ENCODE results near the gene CLCN1. TPM values are rescaled to one million over a fixed set of nuclear protein-coding genes. Genes with fewer than 3 reads are reported as not detected.

CLCN1 gene
- polyA plus RNA-seq, 2 of the 4 experiments (the other 2 are of a cell fraction), result 0.08 TPM; not detected in 1

DNA sequence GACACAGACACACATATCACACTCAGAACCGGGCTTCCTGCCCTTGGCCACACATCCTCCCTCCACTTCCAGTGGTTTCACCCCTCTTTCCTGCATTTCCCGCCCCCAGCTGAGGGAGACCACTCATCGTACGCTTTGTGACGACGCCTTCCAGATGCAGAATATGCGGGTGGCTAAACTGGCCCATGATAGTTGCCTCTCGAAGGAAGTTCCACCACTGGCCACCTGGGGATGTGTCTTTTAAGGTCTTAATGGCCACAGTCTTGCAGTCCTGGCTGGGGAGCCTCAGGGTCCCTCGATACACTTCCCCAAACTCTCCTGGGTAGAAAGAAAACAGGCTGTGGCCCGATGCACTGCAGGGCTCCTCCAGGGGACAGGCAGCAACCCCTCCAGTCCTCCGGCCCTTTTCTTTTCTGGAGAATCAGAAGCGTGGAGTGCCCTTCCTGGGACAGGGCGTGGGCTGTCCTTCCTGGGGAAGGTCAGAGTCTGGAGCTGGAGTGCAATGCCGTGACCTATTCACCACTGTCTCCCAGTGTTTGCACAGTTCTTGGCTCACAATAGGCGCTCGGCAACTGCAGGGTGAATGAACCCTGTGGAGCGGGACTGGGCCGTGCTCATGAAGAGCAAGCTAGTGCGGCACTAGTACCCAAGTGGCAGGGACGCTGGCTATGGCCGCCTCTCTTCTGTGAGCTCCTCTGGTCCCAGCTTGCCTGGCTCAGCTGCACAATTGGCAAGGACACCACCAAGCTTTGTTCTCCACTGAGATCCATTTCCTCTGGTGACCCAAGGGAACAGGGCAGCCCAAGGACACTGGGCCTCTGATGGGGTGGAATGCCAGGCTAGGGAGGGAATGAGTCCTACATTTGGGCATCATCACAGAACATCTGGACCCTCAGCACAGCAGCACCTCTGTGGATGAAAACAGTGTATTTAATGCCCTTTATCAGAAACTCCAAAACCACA, 79.6 kb downstream of the CLCN1 start:
- peaks cover 13% of the 10 kb centered on the region; the same call in 1 of the 3 replicates for H3K4me1 ChIP-seq
- no peak for TF ChIP-seq NFE2L2 (conservative IDR thresholded peaks at IDR 0.05; ENCODE audit: low read length)
- TF ChIP-seq, protein P1, sequence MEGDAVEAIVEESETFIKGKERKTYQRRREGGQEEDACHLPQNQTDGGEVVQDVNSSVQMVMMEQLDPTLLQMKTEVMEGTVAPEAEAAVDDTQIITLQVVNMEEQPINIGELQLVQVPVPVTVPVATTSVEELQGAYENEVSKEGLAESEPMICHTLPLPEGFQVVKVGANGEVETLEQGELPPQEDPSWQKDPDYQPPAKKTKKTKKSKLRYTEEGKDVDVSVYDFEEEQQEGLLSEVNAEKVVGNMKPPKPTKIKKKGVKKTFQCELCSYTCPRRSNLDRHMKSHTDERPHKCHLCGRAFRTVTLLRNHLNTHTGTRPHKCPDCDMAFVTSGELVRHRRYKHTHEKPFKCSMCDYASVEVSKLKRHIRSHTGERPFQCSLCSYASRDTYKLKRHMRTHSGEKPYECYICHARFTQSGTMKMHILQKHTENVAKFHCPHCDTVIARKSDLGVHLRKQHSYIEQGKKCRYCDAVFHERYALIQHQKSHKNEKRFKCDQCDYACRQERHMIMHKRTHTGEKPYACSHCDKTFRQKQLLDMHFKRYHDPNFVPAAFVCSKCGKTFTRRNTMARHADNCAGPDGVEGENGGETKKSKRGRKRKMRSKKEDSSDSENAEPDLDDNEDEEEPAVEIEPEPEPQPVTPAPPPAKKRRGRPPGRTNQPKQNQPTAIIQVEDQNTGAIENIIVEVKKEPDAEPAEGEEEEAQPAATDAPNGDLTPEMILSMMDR (IDR thresholded peaks at IDR 0.05), result peak; percentile 7; the same call in 1 of the 3 replicates
- ChIA-PET CTCF (interaction anchor here (0.7 to 2.8 kb wide), 5 partner anchors 11 to 155 kb away, joined by 3 to 20 read pairs (median 5); no protein-coding TSS in a partner anchor), POLR2A (interaction anchor here (0.8 kb wide), 1 partner anchor 15 kb away, joined by 3 read pairs; no protein-coding TSS in a partner anchor)
- WGBS (ENCODE audit: missing lambda C conversion rate), result 78% methylated on average over 21 of the region's 21 CpGs
- H3K9me3 ChIP-seq, result no peaks in the 10 kb centered on the region
- ATAC-seq (peak; percentile 20 to 60; a peak in 4 of 6 replicates), DNase-seq (ENCODE audit: low read depth in 1 of 2, low spot score in 1 of 2) (no peak), FAIRE-seq (no peak)
- H3K27ac ChIP-seq, result no peak overlapping the region
- H3K4me2 ChIP-seq, result no peak overlapping the region
- H3K4me3 ChIP-seq, result no peak overlapping the region

DNA sequence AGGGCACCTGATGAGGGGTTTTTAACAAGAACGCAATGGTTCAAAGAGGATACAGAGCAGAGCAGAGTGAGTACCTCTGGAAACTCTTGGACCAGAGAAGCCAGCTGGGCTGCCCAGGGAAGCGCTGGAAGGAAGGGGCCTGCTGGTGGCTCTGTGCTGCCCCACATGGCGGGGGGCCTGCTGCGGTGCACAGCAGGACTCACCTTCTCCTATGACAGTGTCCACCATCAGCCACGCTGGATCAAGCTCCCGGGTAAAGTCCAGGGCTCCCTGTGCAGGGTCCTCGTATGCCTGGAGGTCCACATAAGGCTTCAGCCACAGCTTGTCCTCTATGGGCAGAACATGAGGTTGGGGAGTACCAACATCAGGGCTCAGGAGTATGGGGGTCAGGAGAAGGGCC, 80.3 kb downstream of the CLCN1 start:
- TF ChIP-seq SMC3 (IDR thresholded peaks at IDR 0.05), result no peak
- TF ChIP-seq, protein P2, sequence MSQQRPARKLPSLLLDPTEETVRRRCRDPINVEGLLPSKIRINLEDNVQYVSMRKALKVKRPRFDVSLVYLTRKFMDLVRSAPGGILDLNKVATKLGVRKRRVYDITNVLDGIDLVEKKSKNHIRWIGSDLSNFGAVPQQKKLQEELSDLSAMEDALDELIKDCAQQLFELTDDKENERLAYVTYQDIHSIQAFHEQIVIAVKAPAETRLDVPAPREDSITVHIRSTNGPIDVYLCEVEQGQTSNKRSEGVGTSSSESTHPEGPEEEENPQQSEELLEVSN (IDR thresholded peaks at IDR 0.05; ENCODE audit: borderline replicate concordance, low read depth), result no peak
- TF ChIP-seq JUNB (IDR thresholded peaks at IDR 0.05), result no peak
- no peak for TF ChIP-seq CBX2 (IDR thresholded peaks at IDR 0.05; ENCODE audit: borderline replicate concordance, low read depth)
- TF ChIP-seq POLR2AphosphoS2 (conservative IDR thresholded peaks at IDR 0.05; ENCODE audit: low read length), result no peak
- POLR2A ChIA-PET, result interaction anchor here (0.8 kb wide), 1 partner anchor 16 kb away, joined by 3 read pairs; no protein-coding TSS in a partner anchor

DNA sequence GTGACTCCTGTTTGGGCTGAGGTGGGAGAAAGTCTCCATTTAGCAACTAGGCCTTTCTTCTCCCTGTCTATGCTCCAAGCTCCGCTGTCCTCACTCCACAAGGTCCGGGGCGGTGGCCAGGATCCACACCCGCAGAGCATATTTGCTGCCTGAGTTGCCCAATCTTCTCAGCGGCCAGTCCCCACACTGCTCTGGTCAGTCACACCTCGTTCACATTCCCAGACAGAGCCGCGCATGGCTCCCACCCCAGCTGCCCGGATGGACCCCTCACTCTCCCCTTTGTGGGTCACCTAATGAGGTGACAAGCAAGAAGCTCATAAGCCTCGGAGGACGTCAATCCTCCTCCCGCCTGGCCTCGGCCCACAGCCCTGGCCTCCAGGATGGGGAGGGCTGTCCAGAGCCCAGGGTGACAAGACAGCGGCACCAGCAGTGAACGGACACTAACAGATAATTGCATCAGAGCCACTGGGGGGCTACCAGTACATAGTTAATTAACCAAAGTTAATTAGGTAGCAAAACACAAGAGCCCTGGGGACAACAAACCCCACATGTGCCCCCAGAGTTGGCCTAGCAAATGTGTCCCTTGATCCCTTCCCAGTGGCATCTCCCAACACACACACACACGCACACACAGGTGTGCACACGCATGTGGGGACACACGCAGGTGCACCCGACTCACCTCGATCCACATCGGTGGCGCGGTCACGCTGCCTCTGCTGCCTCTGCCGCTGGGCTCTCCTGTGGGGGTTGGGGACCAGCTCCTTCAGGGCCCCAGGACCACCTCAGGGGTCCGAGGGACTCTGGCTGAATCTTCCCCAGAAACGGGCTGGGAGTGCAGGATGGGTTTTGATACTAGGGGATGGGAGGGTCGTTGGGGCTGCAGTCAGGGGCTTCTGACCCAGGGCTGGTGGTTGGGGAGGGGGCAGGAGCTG, 81.0 kb downstream of the CLCN1 start:
- TF ChIP-seq CHD2 (IDR thresholded peaks at IDR 0.05; ENCODE audit: low read length, partially characterized antibody) (no peak), FOSB (CRISPR knock-in tag; IDR thresholded peaks at IDR 0.05) (no peak), NFE2L2 (conservative IDR thresholded peaks at IDR 0.05; ENCODE audit: low read length) (no peak), EHMT2 (IDR thresholded peaks at IDR 0.05; ENCODE audit: low read depth) (no peak), RAD21 (conservative IDR thresholded peaks at IDR 0.05 in 1 of 2, IDR thresholded peaks at IDR 0.05 in 1 of 2) (no peak)
- TF ChIP-seq, protein P3, sequence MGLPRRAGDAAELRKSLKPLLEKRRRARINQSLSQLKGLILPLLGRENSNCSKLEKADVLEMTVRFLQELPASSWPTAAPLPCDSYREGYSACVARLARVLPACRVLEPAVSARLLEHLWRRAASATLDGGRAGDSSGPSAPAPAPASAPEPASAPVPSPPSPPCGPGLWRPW (IDR thresholded peaks at IDR 0.05), result no peak
- WGBS (ENCODE audit: missing lambda C conversion rate), result 81% methylated on average over 20 of the region's 28 CpGs
- DNase-seq (ENCODE audit: low read depth in 1 of 2, low spot score in 1 of 2) (no peak), FAIRE-seq (no peak), ATAC-seq (peak; percentile 3 to 5; a peak in 2 of 6 replicates)
- Histone ChIP-seq H3K9me3 (no peaks in the 10 kb centered on the region), H3K27ac (no peak overlapping the region), H3K4me1 (peaks cover 10% of the 10 kb centered on the region; the same call in 1 of the 3 replicates), H3K4me3 (no peak overlapping the region), H3K4me2 (no peak overlapping the region)
- POLR2A ChIA-PET, result no interaction called here
- CTCF ChIA-PET, result interaction anchor here (0.8 to 4.3 kb wide), 7 partner anchors 9 to 157 kb away, joined by 3 to 19 read pairs (median 6); partner anchors contain the start of gene EPHA1

More for the DNA sequence above, 80.3 kb downstream of the CLCN1 start:
- Histone ChIP-seq H3K9me3 (no peaks in the 10 kb centered on the region), H3K4me3 (no peak overlapping the region), H3K4me2 (no peak overlapping the region), H3K27ac (no peak overlapping the region), H3K4me1 (peaks cover 13% of the 10 kb centered on the region; the same call in 1 of the 3 replicates)
- CTCF ChIA-PET, result interaction anchor here (1.0 to 4.3 kb wide), 6 partner anchors 12 to 156 kb away, joined by 3 to 19 read pairs (median 4); partner anchors contain the start of gene EPHA1
- no peak for DNase-seq (ENCODE audit: low read depth in 1 of 2, low spot score in 1 of 2)
- ATAC-seq, result peak; percentile 12 to 17; a peak in 4 of 6 replicates
- WGBS (ENCODE audit: missing lambda C conversion rate), result 76% methylated on average over 7 of the region's 7 CpGs
- no peak for FAIRE-seq
